Myometrial cell (primary cell): ENCODE measurements around the gene OGFOD3. TPM values are rescaled to one million over a fixed set of nuclear protein-coding genes. Genes with fewer than 3 reads are reported as not detected.

Experiments
- total RNA-seq: library from RNA; depleted of rRNA; stranded (reverse); fragments of >200 nt; gene quantifications from 2 replicates; pipeline ENCODE4 v1.2.3, GENCODE V29; 2015

Gene OGFOD3
- total RNA-seq = 26.8 and 34.7 TPM in 2 replicates

GRCh38 chr17:82418001-82418986 is at the start of gene OGFOD3, which contains the start of gene HEXD:
TSS of gene OGFOD3 (minus strand) at chr17:82418586. CDS start at chr17:82418485, 101 bp downstream.
TSS of gene HEXD (plus strand) at chr17:82418347. CDS start at chr17:82419800, 1,453 bp downstream.

DNA sequence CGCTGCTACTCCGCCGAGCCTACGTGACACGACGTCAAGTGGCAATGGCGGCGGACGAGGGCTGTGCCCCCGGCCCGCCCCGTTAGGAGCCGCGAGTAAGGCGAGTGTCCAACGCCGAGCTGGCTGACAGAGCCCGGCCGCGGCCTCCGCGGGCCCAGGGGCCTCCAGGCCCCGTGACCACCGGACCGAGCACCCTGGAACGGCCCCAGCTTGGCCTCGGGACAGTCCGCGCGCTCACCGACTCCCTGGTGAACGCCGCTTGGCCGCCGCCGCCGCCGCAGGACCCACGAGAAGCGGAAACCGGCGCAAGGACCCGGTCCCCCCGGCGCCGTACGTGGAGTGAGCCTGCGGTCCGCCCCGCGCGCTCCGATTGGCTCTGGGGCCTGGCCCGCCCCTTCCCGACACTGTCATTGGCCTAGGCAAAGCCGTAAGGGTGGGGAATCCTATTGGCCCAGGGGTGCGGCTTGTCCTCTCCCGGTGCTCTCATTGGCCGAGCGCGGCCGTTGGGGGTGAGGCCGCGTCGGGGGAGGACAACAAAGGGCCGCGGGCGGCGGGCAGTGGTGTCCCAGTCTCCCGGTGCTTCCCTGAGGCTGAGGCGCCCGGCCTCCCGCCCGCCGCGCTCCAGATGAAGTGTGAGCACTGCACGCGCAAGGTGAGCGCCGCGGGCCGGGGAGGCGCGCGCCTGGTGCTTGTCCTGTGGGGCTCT is 39.9 kb upstream of the OGFOD3 start, which contains the start of gene NARF:
Gene NARF (plus strand): TSS at position 563 of the 706 bp plus-strand sequence. CDS start 63 bp downstream, at position 626.

GRCh38 chr17:82450357-82451106 is 32.1 kb upstream of the OGFOD3 start, which contains the start of gene CYBC1:
TSS of gene CYBC1 (minus strand) at chr17:82450752. CDS start at chr17:82449254, 1,498 bp downstream.

DNA sequence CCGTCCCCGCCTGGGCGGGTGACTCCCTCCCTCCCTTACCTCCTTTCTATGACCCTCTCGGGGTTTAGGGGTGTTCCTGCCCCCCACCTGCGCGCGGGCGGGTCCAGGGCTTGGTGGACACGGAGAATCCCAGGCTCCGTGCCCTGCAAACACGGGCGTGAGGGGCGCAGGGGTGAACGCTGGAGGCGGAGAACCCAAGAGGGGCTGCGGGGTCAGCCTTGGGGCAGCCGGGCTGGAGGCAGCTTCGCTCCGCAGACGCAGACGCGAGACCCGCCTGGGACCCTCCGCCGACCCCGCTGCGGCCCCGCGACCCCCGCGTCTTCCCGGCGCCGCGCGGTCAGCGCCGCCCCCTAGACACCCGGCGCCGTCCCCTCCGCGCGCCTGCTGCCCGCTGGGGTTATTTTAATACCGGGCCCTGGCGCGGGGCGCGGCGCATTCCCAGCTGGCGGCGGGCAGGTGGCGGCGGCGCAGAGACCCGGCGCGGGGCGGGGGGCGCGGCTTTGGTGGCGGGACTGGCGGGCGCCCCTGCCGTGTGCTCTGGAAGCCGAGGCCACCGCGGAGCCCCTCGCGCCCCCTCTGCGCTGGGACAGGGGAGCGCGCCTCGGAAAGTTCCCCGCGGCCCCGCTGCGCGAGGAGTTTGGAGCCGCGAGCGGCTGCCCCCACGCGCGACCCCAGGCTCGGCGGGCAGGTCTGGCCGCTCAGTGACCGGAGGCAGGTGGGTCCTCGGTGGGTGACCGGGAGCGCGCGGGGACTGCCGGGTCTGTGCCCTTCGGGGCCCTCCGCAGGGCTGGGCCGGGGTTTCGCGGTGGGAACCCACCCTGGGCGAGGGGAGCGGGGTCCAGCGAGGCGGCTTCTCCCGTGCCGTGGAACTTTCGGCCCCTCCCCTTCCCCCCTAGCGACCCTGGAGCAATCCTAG is 46.8 kb downstream of the OGFOD3 start, which contains the start of gene UTS2R:
Gene UTS2R (plus strand): TSS at position 433 of the 916 bp plus-strand sequence. CDS start 2,560 bp downstream, outside the sequence.

DNA sequence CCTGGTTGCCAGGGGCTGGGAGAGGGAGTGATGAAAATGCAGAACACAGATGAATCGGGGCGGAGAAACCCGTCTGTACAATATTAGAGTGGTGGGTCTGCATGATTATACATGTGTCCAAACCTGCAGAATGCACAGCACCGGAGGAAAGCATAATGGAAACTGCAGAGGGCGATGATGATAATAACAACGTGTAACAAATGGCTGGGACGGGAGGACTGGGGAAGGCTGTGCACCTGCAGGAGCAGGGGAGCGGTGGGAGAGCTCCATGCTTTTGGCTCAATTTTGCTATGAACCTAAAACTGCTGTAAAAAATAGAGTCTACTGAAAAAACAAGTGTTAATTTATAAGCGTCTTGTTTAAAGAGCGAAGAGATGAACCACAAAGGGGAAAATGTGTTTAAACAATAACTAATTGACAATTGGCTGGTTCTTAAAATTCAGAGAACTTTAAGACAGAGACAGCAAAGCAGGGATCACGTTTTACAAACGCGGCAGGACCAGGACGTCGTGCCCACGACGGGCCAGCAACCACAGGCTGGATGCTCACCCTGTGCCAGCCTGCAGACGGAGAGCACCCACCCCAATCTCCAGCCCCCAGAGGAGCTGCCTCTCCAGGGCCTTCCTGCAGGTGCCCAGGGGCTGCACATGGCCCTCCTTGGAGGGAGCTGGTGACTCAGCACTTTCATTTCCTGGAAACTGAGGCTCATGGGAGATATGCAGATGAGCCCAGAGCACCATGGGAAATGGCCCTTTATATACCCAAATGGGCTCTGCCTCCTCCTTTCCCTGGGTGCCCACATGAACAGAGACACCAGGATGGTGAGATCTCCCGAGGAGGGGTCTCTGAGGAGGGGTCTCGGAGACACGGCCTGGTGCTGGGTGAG is 59.7 kb downstream of the OGFOD3 start, which contains the start of gene TEX19:
Gene TEX19 (plus strand): TSS at position 783 of the 886 bp plus-strand sequence. CDS start 2,904 bp downstream, outside the sequence.

Other genes with a start within 250 kb of the OGFOD3 start
- 6.9 and 7.6 TPM in 2 replicates for gene CCDC57, start 205.7 kb downstream of the OGFOD3 start, total RNA-seq
- 379 and 439 TPM in 2 replicates for gene SLC16A3, start 189.5 kb downstream of the OGFOD3 start, total RNA-seq
- gene CSNK1D, start 144.9 kb downstream of the OGFOD3 start, total RNA-seq = 61.3 and 74.7 TPM in 2 replicates
- gene CD7, start 101.0 kb downstream of the OGFOD3 start, total RNA-seq = 0.53 TPM in 1 of 2 replicates, not detected in the other
- 6.3 and 12.2 TPM in 2 replicates for gene SECTM1, start 84.8 kb downstream of the OGFOD3 start, total RNA-seq
- gene TEX19, start 59.3 kb downstream of the OGFOD3 start, total RNA-seq = 2.0 TPM in 1 of 2 replicates, not detected in the other
- gene UTS2R, start 46.8 kb downstream of the OGFOD3 start, total RNA-seq = not detected in 2 replicates
- 3.0 and 11.5 TPM in 2 replicates for gene HEXD, start 239 bp downstream of the OGFOD3 start, total RNA-seq
- gene CYBC1, start 32.2 kb upstream of the OGFOD3 start, total RNA-seq = 123 and 130 TPM in 2 replicates
- gene NARF, start 40.2 kb upstream of the OGFOD3 start, total RNA-seq = 25.4 and 50.3 TPM in 2 replicates
- 25.7 and 30.1 TPM in 2 replicates for gene FOXK2, start 101.1 kb upstream of the OGFOD3 start, total RNA-seq
- 55.9 and 59.0 TPM in 2 replicates for gene WDR45B, start 229.9 kb upstream of the OGFOD3 start, total RNA-seq